C1 segment of cervical spinal cord (tissue), 14 donors: ENCODE data around the gene SLC12A6.
A peak's percentile ranks its signal among the peaks of the same experiment; 100 is the strongest.
"Not testable (repeated sequence)": the region's sequence is repeated elsewhere in the genome, so short reads cannot be mapped to it uniquely, and the experiment has no call there.

Source experiments
- DNase-seq, 14 donors: peaks; one replicate each; lab custom pipeline; 2025; lab: John Stamatoyannopoulos, UW

The SLC12A6 gene

DNA sequence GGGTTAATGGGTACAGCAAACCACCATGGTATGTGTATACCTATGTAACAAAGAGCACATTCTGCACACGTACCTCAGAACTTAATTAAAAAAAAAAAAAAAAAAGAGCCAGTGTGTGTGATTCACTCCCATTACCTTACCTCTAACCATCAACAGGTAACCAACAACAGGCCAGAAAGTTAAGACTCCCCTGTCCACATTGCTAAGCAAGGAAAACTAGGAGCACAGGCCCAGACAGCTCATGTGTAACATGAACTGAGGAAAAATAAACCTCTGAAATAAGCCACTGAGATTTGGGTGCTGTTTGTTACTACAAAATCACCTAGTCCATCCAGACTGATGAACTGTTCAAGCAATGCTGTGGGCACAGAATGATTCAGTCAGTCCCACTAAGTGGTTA lies 133.6 kb downstream of the SLC12A6 start:
- no peak for DNase-seq

- DNase-seq, result no peak
These were observed 134.3 kb downstream of the SLC12A6 start for GRCh38 chr15:34203305-34203704.

- DNase-seq, result not testable (repeated sequence)
These were observed 144.3 kb downstream of the SLC12A6 start for GRCh38 chr15:34193272-34193671.

DNA sequence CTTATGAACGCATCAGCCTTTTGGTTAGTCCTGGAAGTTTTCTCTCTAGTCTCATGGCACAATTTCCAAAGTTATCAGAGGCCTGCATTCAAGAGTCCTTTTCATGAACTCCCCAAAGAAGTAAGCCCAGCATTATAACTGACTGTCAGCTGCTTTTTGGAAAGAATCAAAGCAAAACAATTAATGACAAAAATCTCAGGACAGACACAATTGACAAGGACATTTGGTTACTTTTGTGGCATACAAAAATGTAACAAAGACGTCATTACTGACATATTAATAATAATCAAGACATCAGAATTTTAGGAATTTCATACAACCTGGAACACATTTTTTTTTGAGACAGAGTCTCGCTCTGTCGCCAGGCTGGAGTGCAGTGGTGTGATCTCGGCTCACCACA lies 148.9 kb downstream of the SLC12A6 start:
- no peak for DNase-seq

DNA sequence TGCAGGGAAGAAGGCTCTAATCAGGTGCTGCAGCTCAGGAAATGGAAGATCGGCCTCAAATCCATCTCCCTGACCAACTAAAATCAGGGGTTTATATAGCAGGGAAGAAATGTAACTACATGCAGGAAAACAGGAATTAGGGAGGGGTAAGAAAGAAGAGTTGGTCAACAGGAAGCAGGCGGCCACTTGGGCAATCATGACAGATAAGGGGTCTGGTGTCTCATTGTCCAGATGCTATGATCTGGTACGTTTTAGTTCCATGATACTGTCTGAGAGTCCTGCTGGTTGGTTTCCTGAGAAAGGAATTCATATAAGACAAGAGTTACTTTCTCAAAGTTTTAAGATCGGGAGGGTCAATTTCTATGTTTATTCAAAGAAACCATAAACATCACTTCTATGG lies 151.9 kb downstream of the SLC12A6 start:
- DNase-seq, result no peak

- DNase-seq, result peak in 8 of 14 donors; percentile 1 to 50 (median 10)
These were observed 154.6 kb downstream of the SLC12A6 start for GRCh38 chr15:34182942-34183341.
